Measurements from ENCODE around the gene PSME2. TPM values are rescaled to one million over a fixed set of nuclear protein-coding genes. Genes with fewer than 3 reads are reported as not detected.

PSME2 gene
- polyA plus RNA-seq, 1 donor (not counting 4 experiments of a cell fraction or from before 2014, with no cell fraction given) = 158 TPM

- H3K9me3 ChIP-seq (ENCODE audit: control insufficient read depth, low read depth, low read length) = no peaks in the 10 kb centered on the region
- TF ChIP-seq EZH2 (IDR thresholded peaks at IDR 0.05; ENCODE audit: low read length) (no peak), CTCF (optimal IDR thresholded peaks at IDR 0.05 in 1 of 3, IDR thresholded peaks at IDR 0.05 in 1 of 3, conservative IDR thresholded peaks at IDR 0.05 in 1 of 3; ENCODE audit: extremely low read depth in 1 of 3, insufficient read depth in 2 of 3, low read length in 3 of 3) (no peak)
- dilution Hi-C loops (cut with MboI; ENCODE audit: extremely low pct_ligation_motif_present, low sequenced_read_pairs) = no loop called here
- H3K4me1 ChIP-seq (ENCODE audit: control insufficient read depth, extremely low read depth, insufficient read depth, low read length) = peaks cover 22% of the 10 kb centered on the region
- peaks cover 30 to 46% of the 10 kb centered on the region in 2 experiments for H3K36me3 ChIP-seq (ENCODE audit: control insufficient read depth in 2 of 2, extremely low read depth in 1 of 2, insufficient read depth in 2 of 2, low read length in 2 of 2)
- DNase-seq (ENCODE audit: low read depth, low spot score) (peak; percentile 90), FAIRE-seq (peak; percentile 67)
- H3K27ac ChIP-seq (ENCODE audit: control insufficient read depth, insufficient read depth, low read length) = peak within 1 kb of the TSS; percentile 86
- no peaks in the 10 kb centered on the region for H3K27me3 ChIP-seq (ENCODE audit: control insufficient read depth, extremely low read depth, insufficient read depth, low read length)
- peak within 1 kb of the TSS; percentile 82 to 97 (median 91) for H3K4me3 ChIP-seq (ENCODE audit: control insufficient read depth in 2 of 3, extremely low read depth in 1 of 3, insufficient read depth in 2 of 3, low read depth in 1 of 3, low read length in 3 of 3)
- H3K4me2 ChIP-seq (ENCODE audit: control insufficient read depth, extremely low read depth, insufficient read depth, low read depth, low read length) = peak within 1 kb of the TSS; percentile 97
- peak within 1 kb of the TSS; percentile 72 for H2AFZ ChIP-seq (ENCODE audit: control insufficient read depth, low read length)
- peaks cover 62% of the 10 kb centered on the region for H3K79me2 ChIP-seq (ENCODE audit: control insufficient read depth, insufficient read depth, low read length)
- peaks cover 2% of the 10 kb centered on the region for H3K9me1 ChIP-seq (ENCODE audit: control insufficient read depth, extremely low read depth, insufficient read depth, low read length)
- H4K20me1 ChIP-seq (ENCODE audit: control insufficient read depth, extremely low read depth, insufficient read depth, low read length) = no peaks in the 10 kb centered on the region
- peak within 1 kb of the TSS; percentile 88 for H3K9ac ChIP-seq (ENCODE audit: control insufficient read depth, extremely low read depth, insufficient read depth, low read length)
Measured at GRCh38 chr14:24146978-24147760, 759 bp upstream of the PSME2 start, which contains the start of gene RNF31. Gene RNF31 (plus strand): TSS chr14:24147498. CDS start chr14:24147699, 201 bp downstream.

- no peak for FAIRE-seq
- Histone ChIP-seq H3K79me2 (ENCODE audit: control insufficient read depth, insufficient read depth, low read length) (peaks cover 59% of the 10 kb centered on the region), H3K4me2 (ENCODE audit: control insufficient read depth, extremely low read depth, insufficient read depth, low read depth, low read length) (peak overlapping the region; percentile 93), H3K27ac (ENCODE audit: control insufficient read depth, insufficient read depth, low read length) (peak overlapping the region; percentile 85), H3K4me1 (ENCODE audit: control insufficient read depth, extremely low read depth, insufficient read depth, low read length) (peaks cover 27% of the 10 kb centered on the region), H3K9me3 (ENCODE audit: control insufficient read depth, low read depth, low read length) (no peaks in the 10 kb centered on the region), H3K4me3 (ENCODE audit: control insufficient read depth in 2 of 3, extremely low read depth in 1 of 3, insufficient read depth in 2 of 3, low read depth in 1 of 3, low read length in 3 of 3) (peak overlapping the region; percentile 79 to 97 (median 82)), H4K20me1 (ENCODE audit: control insufficient read depth, extremely low read depth, insufficient read depth, low read length) (no peaks in the 10 kb centered on the region), H3K36me3 (ENCODE audit: control insufficient read depth in 2 of 2, extremely low read depth in 1 of 2, insufficient read depth in 2 of 2, low read length in 2 of 2) (peaks cover 22 to 35% of the 10 kb centered on the region in 2 experiments), H2AFZ (ENCODE audit: control insufficient read depth, low read length) (peak overlapping the region; percentile 72), H3K9me1 (ENCODE audit: control insufficient read depth, extremely low read depth, insufficient read depth, low read length) (peaks cover 2% of the 10 kb centered on the region), H3K9ac (ENCODE audit: control insufficient read depth, extremely low read depth, insufficient read depth, low read length) (peak overlapping the region; percentile 88), H3K27me3 (ENCODE audit: control insufficient read depth, extremely low read depth, insufficient read depth, low read length) (no peaks in the 10 kb centered on the region)
- DNase-seq (ENCODE audit: low read depth, low spot score) = no peak
- dilution Hi-C loops (cut with MboI; ENCODE audit: extremely low pct_ligation_motif_present, low sequenced_read_pairs) = no loop called here
- TF ChIP-seq EZH2 (IDR thresholded peaks at IDR 0.05; ENCODE audit: low read length) (no peak), CTCF (optimal IDR thresholded peaks at IDR 0.05 in 1 of 3, IDR thresholded peaks at IDR 0.05 in 1 of 3, conservative IDR thresholded peaks at IDR 0.05 in 1 of 3; ENCODE audit: extremely low read depth in 1 of 3, insufficient read depth in 2 of 3, low read length in 3 of 3) (no peak)
Measured at GRCh38 chr14:24145690-24146452, 539 bp downstream of the PSME2 start.
